Endothelial cell of umbilical vein (primary cell): ENCODE measurements around the gene CBLC. TPM values are rescaled to one million over a fixed set of nuclear protein-coding genes. Genes with fewer than 3 reads are reported as not detected.

Source experiments
- BruUV-seq: library from RNA; stranded (reverse); fragments of 400-500 nt; replicated peaks from 2 replicates; lab custom pipeline; 2021; lab: Mats Ljungman, UMichigan
- CTCF ChIA-PET: fragments of 300-600, 350-600 bp; sonication (Branson Sonifier 250); formaldehyde crosslinking; loops from one replicate; lab custom pipeline; 2021; ENCODE audit warnings: antibody characterized with exemption, inconsistent platforms; lab: Charles Lee
- POLR2A ChIA-PET: fragments of 300-600, 350-600 bp; sonication (Branson Sonifier 250); formaldehyde crosslinking; loops from one replicate; lab custom pipeline; 2021; ENCODE audit warnings: antibody characterized with exemption, inconsistent platforms; lab: Charles Lee
- DNase-seq: peaks from one replicate; pipeline ENCODE4 v3.0.0-alpha.2; 2011; ENCODE audit warnings: low read depth, low spot score
- FAIRE-seq: peaks from 2 replicates; lab custom pipeline; 2011; peaks lifted over from hg19 to GRCh38; lab: Jason Lieb, UNC
- H2AFZ ChIP-seq: 2 replicates; pipeline ENCODE4 v1.6.0; 2012; ENCODE audit warnings: low read depth, low read length, control low read depth, inconsistent platforms
- H3K27ac ChIP-seq: 2 replicates; pipeline ENCODE4 v1.5.1; 2011; ENCODE audit warnings: low read depth, mild to moderate bottlenecking, control low read depth, low read length, moderate library complexity; ENCODE audit not compliant: insufficient read depth
- H3K27me3 ChIP-seq, 2 experiments: 2 replicates each; pipeline versions ENCODE4 v1.6.0 to v1.6.1; 2011; ENCODE audit warnings: low read length in 2 of 2, mixed read lengths in 1 of 2; ENCODE audit not compliant: control insufficient read depth in 2 of 2, insufficient read depth in 2 of 2
- H3K36me3 ChIP-seq, 2 experiments: 2 replicates in 1 of 2; 3 replicates in 1 of 2; pipeline ENCODE4 v1.5.1; 2011; ENCODE audit warnings: low read length in 2 of 2, mild to moderate bottlenecking in 1 of 2, moderate library complexity in 1 of 2; ENCODE audit not compliant: control insufficient read depth in 2 of 2, insufficient read depth in 2 of 2; ENCODE audit errors: extremely low read depth in 1 of 2
- H3K4me1 ChIP-seq: 3 replicates; pipeline ENCODE4 v1.5.1; 2011; ENCODE audit warnings: mild to moderate bottlenecking, low read length; ENCODE audit not compliant: control insufficient read depth, insufficient read depth; ENCODE audit errors: extremely low read depth
- H3K4me2 ChIP-seq: 2 replicates; pipeline ENCODE4 v1.6.1; 2011; ENCODE audit warnings: low read length, control low read depth, mixed read lengths; ENCODE audit not compliant: insufficient read depth
- H3K4me3 ChIP-seq, 3 experiments: fragments of 200-600 bp in 1 of 3; sonication (generic), shearing (Covaris generic) in 1 of 3; replicated peaks in 1 of 3; 2 replicates each; pipeline ENCODE4 v1.5.1; 2011 to 2016; ENCODE audit warnings: control low read depth in 3 of 3, low read length in 3 of 3, mild to moderate bottlenecking in 2 of 3, inconsistent platforms in 1 of 3, low read depth in 1 of 3, moderate library complexity in 1 of 3; ENCODE audit not compliant: insufficient read depth in 1 of 3
- H3K79me2 ChIP-seq: 2 replicates; pipeline ENCODE4 v1.6.0; 2012; ENCODE audit warnings: low read length, inconsistent platforms; ENCODE audit not compliant: control insufficient read depth, insufficient read depth
- H3K9ac ChIP-seq: replicated peaks from 2 replicates; pipeline ENCODE3; 2011; ENCODE audit warnings: low read length, control low read depth; ENCODE audit not compliant: insufficient read depth; ENCODE audit errors: extremely low read depth
- H3K9me1 ChIP-seq: replicated peaks from 3 replicates; pipeline ENCODE4 v1.6.0; 2011; ENCODE audit warnings: mild to moderate bottlenecking, low read length; ENCODE audit not compliant: control insufficient read depth, insufficient read depth; ENCODE audit errors: extremely low read depth
- H3K9me3 ChIP-seq: replicated peaks from 2 replicates; pipeline ENCODE4 v1.5.1; 2012; ENCODE audit warnings: low read length, inconsistent platforms; ENCODE audit not compliant: control insufficient read depth, insufficient read depth
- H4K20me1 ChIP-seq: replicated peaks from 2 replicates; pipeline ENCODE3; 2011; ENCODE audit warnings: mild to moderate bottlenecking, low read length; ENCODE audit not compliant: control insufficient read depth, insufficient read depth; ENCODE audit errors: extremely low read depth
- EZH2 ChIP-seq: IDR thresholded peaks from 2 replicates; pipeline ENCODE4 v1.6.1; 2012; ENCODE audit warnings: borderline replicate concordance, low read depth, mild to moderate bottlenecking, moderate library complexity, low read length, inconsistent platforms; ENCODE audit not compliant: severe bottlenecking
- FOS ChIP-seq: IDR thresholded peaks from 2 replicates; pipeline ENCODE4 v1.6.1; 2011; ENCODE audit warnings: mild to moderate bottlenecking, low read length, moderate library complexity, borderline replicate concordance; ENCODE audit not compliant: insufficient read depth
- GATA2 ChIP-seq: IDR thresholded peaks from 2 replicates; pipeline ENCODE4 v1.7.0; 2011; ENCODE audit warnings: low read depth, mild to moderate bottlenecking, moderate library complexity, mixed read lengths, low read length; ENCODE audit not compliant: insufficient read length, insufficient read depth
- JUN ChIP-seq: IDR thresholded peaks from 2 replicates; pipeline ENCODE4 v1.6.1; 2011; ENCODE audit warnings: borderline replicate concordance, low read depth; ENCODE audit not compliant: insufficient read length, insufficient read depth
- MYC ChIP-seq: IDR thresholded peaks from one replicate; pipeline ENCODE4 v1.6.1; 2011; ENCODE audit warnings: mild to moderate bottlenecking, low read depth, low read length
- POLR2A ChIP-seq: IDR thresholded peaks from 2 replicates; pipeline ENCODE4 v1.6.1; 2012; ENCODE audit warnings: low read depth, mild to moderate bottlenecking, control low read depth, low read length
- POLR2AphosphoS5 ChIP-seq: IDR thresholded peaks from 2 replicates; pipeline ENCODE4 v1.6.1; 2012; ENCODE audit warnings: low read depth, mild to moderate bottlenecking, control low read depth, low read length, moderate library complexity; ENCODE audit not compliant: insufficient read depth
- dilution Hi-C: fragments of 300-500 bp; cut with MboI; formaldehyde crosslinking; loops from one replicate; pipeline ENCODE4 v1.15.0; 2019; ENCODE audit warnings: low sequenced_read_pairs; ENCODE audit not compliant: extremely low pct_ligation_motif_present
- intact Hi-C: fragments of 100-400 bp; cut with micrococcal nuclease; formaldehyde crosslinking; loops from one replicate; pipeline ENCODE4 v1.10.0; 2022
- polyA plus RNA-seq, 4 experiments: library from polyadenylated mRNA; depleted of rRNA in 3 of 4; stranded (reverse) in 3 of 4; unstranded in 1 of 4; fragments of >200 nt; gene quantifications; 2 replicates each; pipeline versions ENCODE4 v1.2.1 to v1.2.3, GENCODE V29; 2011 to 2012; ENCODE audit warnings: missing spikeins in 1 of 4
- total RNA-seq: library from RNA; stranded (reverse); gene quantifications from 2 replicates; pipeline ENCODE4 v1.2.3, GENCODE V29; 2021
- TF ChIP-seq, protein P1 (sequence below): IDR thresholded peaks from 2 replicates; pipeline ENCODE4 v1.6.1; 2011; ENCODE audit not compliant: insufficient read depth, insufficient read length
- TF ChIP-seq, protein P2 (sequence below), 2 donors: IDR thresholded peaks; 1 replicate in 1 of 2; 2 replicates in 1 of 2; pipeline ENCODE4 v1.5.1; 2011; ENCODE audit warnings: low read length in 2 of 2, mild to moderate bottlenecking in 2 of 2, moderate library complexity in 2 of 2, control low read depth in 1 of 2, inconsistent platforms in 1 of 2, low read depth in 1 of 2; ENCODE audit not compliant: insufficient read depth in 1 of 2; ENCODE audit errors: extremely low read depth in 1 of 2

Gene CBLC
- total and polyA plus RNA-seq, 2 donors (not counting 3 experiments of a cell fraction or from before 2014, with no cell fraction given): 0.04 TPM; not detected in 1

DNA sequence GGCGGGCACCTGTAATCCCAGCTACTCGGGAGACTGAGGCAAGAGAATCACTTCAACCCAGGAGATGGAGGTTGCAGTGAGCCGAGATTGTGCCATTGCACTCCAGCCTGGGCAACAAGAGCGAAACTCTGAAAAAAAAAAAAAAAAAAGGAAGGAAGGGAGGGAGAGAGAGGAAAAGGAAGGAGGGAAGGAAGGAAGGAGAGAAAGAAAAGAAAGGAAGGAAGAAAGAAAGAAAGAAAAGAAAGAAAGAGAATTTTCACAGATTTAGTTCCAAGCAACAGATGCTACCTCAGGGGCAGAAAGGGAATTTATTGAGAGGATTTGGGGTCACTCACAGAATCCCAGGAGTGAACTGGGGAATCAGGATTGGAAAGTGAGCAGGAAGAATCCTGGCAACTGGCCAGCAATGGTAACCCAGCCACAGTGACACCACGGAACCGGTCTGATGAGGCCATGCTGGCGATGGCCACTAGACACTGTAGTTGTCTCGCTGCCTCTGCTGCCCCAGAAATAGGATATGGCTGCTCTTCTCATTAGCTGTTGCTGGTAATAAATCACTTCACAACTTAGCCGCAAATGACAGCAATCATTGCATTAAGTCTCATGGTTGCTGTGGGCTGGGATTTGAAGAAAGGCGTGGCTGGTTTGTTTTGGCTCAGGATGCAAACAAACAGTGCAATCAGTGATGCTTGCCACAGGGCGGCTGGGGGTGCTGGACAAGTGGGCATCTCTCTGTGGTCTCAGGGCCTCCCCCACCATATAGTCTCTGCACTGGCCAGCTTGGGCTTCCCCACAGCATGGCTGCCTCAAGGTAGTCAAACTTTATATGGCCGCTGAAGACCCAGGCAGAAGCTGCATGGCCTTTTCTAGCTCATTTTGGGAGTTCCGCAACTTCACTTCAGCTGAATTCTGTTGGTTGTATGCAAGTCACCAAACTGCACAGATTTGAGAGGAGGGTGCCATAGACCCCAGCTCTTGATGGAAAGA lies 26.0 kb downstream of the CBLC start:
- H3K9me3 ChIP-seq: no peaks in the 10 kb centered on the region
- no peaks in the 10 kb centered on the region for H3K36me3 ChIP-seq
- dilution Hi-C loops (no loop called here), intact Hi-C loops (loop anchor here (10.0 kb wide), 1 partner anchor 151 kb away; the partner anchor contains the start of gene CLPTM1)
- no peak overlapping the region for H2AFZ ChIP-seq
- no peaks in the 10 kb centered on the region for H3K27me3 ChIP-seq
- ChIA-PET POLR2A (interaction anchor here (0.7 kb wide), 1 partner anchor 26 kb away, joined by 7 read pairs; no protein-coding TSS in a partner anchor), CTCF (interaction anchor here (0.7 to 2.8 kb wide), 10 partner anchors 18 to 233 kb away, joined by 3 to 21 read pairs (median 6); no protein-coding TSS in a partner anchor)
- H4K20me1 ChIP-seq: no peaks in the 10 kb centered on the region
- FAIRE-seq (no peak), DNase-seq (no peak)
- peaks cover 10% of the 10 kb centered on the region for H3K4me1 ChIP-seq
- H3K9me1 ChIP-seq: no peaks in the 10 kb centered on the region
- no TSS peak for BruUV-seq
- H3K79me2 ChIP-seq: no peaks in the 10 kb centered on the region
- no peak overlapping the region for H3K4me2 ChIP-seq
- no peak overlapping the region for H3K27ac ChIP-seq
- TF ChIP-seq POLR2A (no peak), EZH2 (no peak), POLR2AphosphoS5 (no peak)
- TF ChIP-seq, protein P1, sequence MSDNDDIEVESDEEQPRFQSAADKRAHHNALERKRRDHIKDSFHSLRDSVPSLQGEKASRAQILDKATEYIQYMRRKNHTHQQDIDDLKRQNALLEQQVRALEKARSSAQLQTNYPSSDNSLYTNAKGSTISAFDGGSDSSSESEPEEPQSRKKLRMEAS: no peak
- H3K4me3 ChIP-seq: no peak overlapping the region
- no peak overlapping the region for H3K9ac ChIP-seq

DNA sequence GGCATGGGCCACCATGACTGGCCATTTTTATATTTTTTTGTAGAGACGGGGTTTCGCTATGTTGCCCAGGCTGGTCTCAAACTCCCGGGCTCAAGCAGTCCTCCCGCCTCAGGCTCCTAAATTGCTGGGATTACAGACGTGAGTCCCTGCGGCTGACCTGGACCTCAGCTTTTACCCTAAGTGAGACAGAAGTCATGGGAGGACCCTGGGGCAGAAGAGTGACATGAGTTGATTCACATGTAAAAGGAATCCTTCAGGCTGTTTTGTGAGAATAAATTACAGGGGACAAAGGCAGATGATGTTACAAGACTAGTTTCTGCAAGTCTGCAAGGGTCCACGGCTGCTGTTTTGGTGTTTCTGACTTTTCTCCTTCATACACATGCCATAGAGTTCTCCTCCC lies 28.6 kb downstream of the CBLC start:
- no peak for FAIRE-seq
- Histone ChIP-seq H3K9me1 (no peaks in the 10 kb centered on the region), H3K27me3 (no peaks in the 10 kb centered on the region), H3K27ac (no peak overlapping the region), H3K4me1 (peaks cover 16% of the 10 kb centered on the region), H3K9me3 (no peaks in the 10 kb centered on the region), H3K4me2 (no peak overlapping the region), H3K4me3 (no peak overlapping the region), H3K79me2 (no peaks in the 10 kb centered on the region), H4K20me1 (no peaks in the 10 kb centered on the region), H2AFZ (no peak overlapping the region), H3K9ac (no peak overlapping the region), H3K36me3 (peaks cover 0 to under 1% of the 10 kb centered on the region in 2 experiments)
- ChIA-PET POLR2A (interaction anchor here (1.0 kb wide), 1 partner anchor 42 kb away, joined by 6 read pairs; no protein-coding TSS in a partner anchor), CTCF (interaction anchor here (0.6 to 4.2 kb wide), 9 partner anchors 14 to 235 kb away, joined by 3 to 57 read pairs (median 11); no protein-coding TSS in a partner anchor)
- TF ChIP-seq POLR2AphosphoS5 (no peak), POLR2A (no peak), FOS (no peak), EZH2 (no peak), JUN (no peak), GATA2 (no peak), MYC (no peak)
- TF ChIP-seq, protein P2, sequence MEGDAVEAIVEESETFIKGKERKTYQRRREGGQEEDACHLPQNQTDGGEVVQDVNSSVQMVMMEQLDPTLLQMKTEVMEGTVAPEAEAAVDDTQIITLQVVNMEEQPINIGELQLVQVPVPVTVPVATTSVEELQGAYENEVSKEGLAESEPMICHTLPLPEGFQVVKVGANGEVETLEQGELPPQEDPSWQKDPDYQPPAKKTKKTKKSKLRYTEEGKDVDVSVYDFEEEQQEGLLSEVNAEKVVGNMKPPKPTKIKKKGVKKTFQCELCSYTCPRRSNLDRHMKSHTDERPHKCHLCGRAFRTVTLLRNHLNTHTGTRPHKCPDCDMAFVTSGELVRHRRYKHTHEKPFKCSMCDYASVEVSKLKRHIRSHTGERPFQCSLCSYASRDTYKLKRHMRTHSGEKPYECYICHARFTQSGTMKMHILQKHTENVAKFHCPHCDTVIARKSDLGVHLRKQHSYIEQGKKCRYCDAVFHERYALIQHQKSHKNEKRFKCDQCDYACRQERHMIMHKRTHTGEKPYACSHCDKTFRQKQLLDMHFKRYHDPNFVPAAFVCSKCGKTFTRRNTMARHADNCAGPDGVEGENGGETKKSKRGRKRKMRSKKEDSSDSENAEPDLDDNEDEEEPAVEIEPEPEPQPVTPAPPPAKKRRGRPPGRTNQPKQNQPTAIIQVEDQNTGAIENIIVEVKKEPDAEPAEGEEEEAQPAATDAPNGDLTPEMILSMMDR (IDR thresholded peaks at IDR 0.05; ENCODE audit: extremely low read depth in 1 of 2, insufficient read depth in 1 of 2, low read depth in 1 of 2, low read length in 2 of 2): no peak
- TF ChIP-seq, protein P1: no peak
- dilution Hi-C loops (no loop called here), intact Hi-C loops (loop anchor here (10.0 kb wide), 1 partner anchor 149 kb away; the partner anchor contains the start of gene CLPTM1)
- no TSS peak for BruUV-seq
- no peak for DNase-seq
